Hepatocyte (in vitro differentiated cells): ENCODE data around the gene HSPA4. TPM values are rescaled to one million over a fixed set of nuclear protein-coding genes. Genes with fewer than 3 reads are reported as not detected.
A peak's percentile ranks its signal among the peaks of the same experiment; 100 is the strongest.

Source experiments
- DNase-seq: peaks from one replicate; pipeline ENCODE4 v3.0.0-alpha.2; 2016; ENCODE audit warnings: low spot score
- H2AFZ ChIP-seq: fragments of 200-600 bp; sonication (generic); 2 replicates; pipeline ENCODE4 v1.6.0; 2016; ENCODE audit warnings: antibody characterized with exemption, mild to moderate bottlenecking
- H3K27ac ChIP-seq: fragments of 200-600 bp; sonication (generic); 2 replicates; pipeline ENCODE4 v1.5.1; 2016; ENCODE audit warnings: mild to moderate bottlenecking
- H3K27me3 ChIP-seq: fragments of 200-600 bp; sonication (generic); 2 replicates; pipeline ENCODE4 v1.6.1; 2016
- H3K36me3 ChIP-seq: fragments of 200-600 bp; sonication (generic); replicated peaks from 2 replicates; pipeline ENCODE4 v1.5.1; 2016; ENCODE audit warnings: low read depth; ENCODE audit not compliant: insufficient read depth
- H3K4me1 ChIP-seq: fragments of 200-600 bp; sonication (generic); 2 replicates; pipeline ENCODE4 v1.5.1; 2016; ENCODE audit warnings: mild to moderate bottlenecking, moderate library complexity; ENCODE audit not compliant: insufficient read depth
- H3K4me2 ChIP-seq: fragments of 200-600 bp; sonication (generic); 2 replicates; pipeline ENCODE4 v1.6.0; 2016
- H3K4me3 ChIP-seq: fragments of 200-600 bp; sonication (generic); 2 replicates; pipeline ENCODE4 v1.5.1; 2016; ENCODE audit warnings: mild to moderate bottlenecking
- H3K79me2 ChIP-seq: fragments of 200-600 bp; sonication (generic); 2 replicates; pipeline ENCODE4 v1.6.0; 2017; ENCODE audit warnings: mild to moderate bottlenecking
- H3K9me2 ChIP-seq: fragments of 200-600 bp; sonication (generic); replicated peaks from 2 replicates; pipeline ENCODE4 v1.6.0; 2017; ENCODE audit warnings: mild to moderate bottlenecking; ENCODE audit not compliant: insufficient read depth
- H3K9me3 ChIP-seq: fragments of 200-600 bp; sonication (generic); 2 replicates; pipeline ENCODE4 v1.5.1; 2016; ENCODE audit warnings: low read depth, mild to moderate bottlenecking
- H4K20me1 ChIP-seq: fragments of 200-600 bp; sonication (generic); 2 replicates; pipeline ENCODE4 v1.6.0; 2016; ENCODE audit warnings: mild to moderate bottlenecking; ENCODE audit not compliant: insufficient read depth, poor library complexity, severe bottlenecking
- CTCF ChIP-seq: fragments of 200-600 bp; sonication (generic); IDR thresholded peaks from 2 replicates; pipeline ENCODE4 v1.5.1; 2016; ENCODE audit warnings: antibody characterized with exemption, mild to moderate bottlenecking; ENCODE audit not compliant: poor library complexity
- EZH2 ChIP-seq: fragments of 200-600 bp; sonication (generic); IDR thresholded peaks from 2 replicates; pipeline ENCODE4 v1.6.1; 2016; ENCODE audit warnings: antibody characterized with exemption, mild to moderate bottlenecking, borderline replicate concordance
- EZH2phosphoT487 ChIP-seq: fragments of 200-600 bp; sonication (generic); IDR thresholded peaks from one replicate; pipeline ENCODE4 v1.6.1; 2018; ENCODE audit warnings: antibody characterized with exemption, mild to moderate bottlenecking, low read depth, moderate library complexity; ENCODE audit not compliant: unreplicated experiment, severe bottlenecking
- WGBS: methylation state at CpG from one replicate; pipeline ENCODE4 v1.1.6; 2016; ENCODE audit warnings: low lambda C conversion rate; ENCODE audit errors: missing lambda C conversion rate; 5-methylcytosine and 5-hydroxymethylcytosine counted together
- polyA plus RNA-seq: library from polyadenylated mRNA; unstranded; fragments of >200 nt; fragmentation: Nextera tagmentation; extraction: Ambion mirVana; gene quantifications from 2 replicates; pipeline ENCODE4 v1.2.1, GENCODE V29; 2016
- total RNA-seq: library from RNA; depleted of rRNA; stranded (reverse); fragments of >200 nt; gene quantifications from 2 replicates; pipeline ENCODE4 v1.2.3, GENCODE V29; 2014

Gene HSPA4
- total and polyA plus RNA-seq, 2 experiments from 2014 or later: 87.1 to 110 TPM

- DNase-seq: peak; percentile 17
- H3K79me2 ChIP-seq: peaks cover 93% of the 10 kb centered on the region
Observed at GRCh38 chr5:133065471-133065870, 13.7 kb downstream of the HSPA4 start.

GRCh38 chr5:133066045-133066444, 14.2 kb downstream of the HSPA4 start:
- Histone ChIP-seq H4K20me1 (peaks cover 43% of the 10 kb centered on the region), H3K4me3 (no peak overlapping the region), H3K4me1 (no peaks in the 10 kb centered on the region), H3K36me3 (no peaks in the 10 kb centered on the region), H3K9me2 (no peaks in the 10 kb centered on the region), H3K27me3 (no peaks in the 10 kb centered on the region), H2AFZ (no peak overlapping the region), H3K9me3 (no peaks in the 10 kb centered on the region), H3K27ac (peak overlapping the region; percentile 36), H3K79me2 (peaks cover 91% of the 10 kb centered on the region), H3K4me2 (no peak overlapping the region)
- no peak for TF ChIP-seq CTCF
- TF ChIP-seq EZH2phosphoT487: no peak
- TF ChIP-seq EZH2: no peak
- WGBS: 88% methylated on average over 2 of the region's 2 CpGs
- no peak for DNase-seq

More at GRCh38 chr5:133065471-133065870, 13.7 kb downstream of the HSPA4 start:
- Histone ChIP-seq H3K4me1 (no peaks in the 10 kb centered on the region), H3K9me3 (no peaks in the 10 kb centered on the region), H2AFZ (no peak overlapping the region), H3K27ac (peak overlapping the region; percentile 36), H3K4me2 (no peak overlapping the region), H3K27me3 (no peaks in the 10 kb centered on the region), H3K36me3 (no peaks in the 10 kb centered on the region), H3K9me2 (no peaks in the 10 kb centered on the region), H4K20me1 (peaks cover 49% of the 10 kb centered on the region), H3K4me3 (no peak overlapping the region)
- TF ChIP-seq EZH2phosphoT487: no peak
- TF ChIP-seq EZH2: no peak
- no peak for TF ChIP-seq CTCF
- 62% methylated on average over 1 of the region's 1 CpG for WGBS

- DNase-seq: no peak
- no peak overlapping the region for H3K4me3 ChIP-seq
- no peaks in the 10 kb centered on the region for H3K36me3 ChIP-seq
- no peaks in the 10 kb centered on the region for H3K4me1 ChIP-seq
- H4K20me1 ChIP-seq: peaks cover 14% of the 10 kb centered on the region
- no peak for TF ChIP-seq CTCF
- no peaks in the 10 kb centered on the region for H3K9me3 ChIP-seq
- H3K27me3 ChIP-seq: no peaks in the 10 kb centered on the region
- H3K9me2 ChIP-seq: no peaks in the 10 kb centered on the region
- H2AFZ ChIP-seq: no peak overlapping the region
- no peak overlapping the region for H3K27ac ChIP-seq
- WGBS: 92% methylated on average over 4 of the region's 4 CpGs
- no peak overlapping the region for H3K4me2 ChIP-seq
- H3K79me2 ChIP-seq: peaks cover 81% of the 10 kb centered on the region
Observed at GRCh38 chr5:133072021-133072420, 20.2 kb downstream of the HSPA4 start.
